HTERT RPE-1 (cell line): Measurements from ENCODE around the gene ADAMTS17.

Experiments used
- in situ Hi-C: fragments of 300-500 bp; cut with MboI; formaldehyde crosslinking; loops from 4 replicates; pipeline ENCODE4 v1.14.3; 2020; ENCODE audit warnings: low sequenced_read_pairs

Gene ADAMTS17, protein sequence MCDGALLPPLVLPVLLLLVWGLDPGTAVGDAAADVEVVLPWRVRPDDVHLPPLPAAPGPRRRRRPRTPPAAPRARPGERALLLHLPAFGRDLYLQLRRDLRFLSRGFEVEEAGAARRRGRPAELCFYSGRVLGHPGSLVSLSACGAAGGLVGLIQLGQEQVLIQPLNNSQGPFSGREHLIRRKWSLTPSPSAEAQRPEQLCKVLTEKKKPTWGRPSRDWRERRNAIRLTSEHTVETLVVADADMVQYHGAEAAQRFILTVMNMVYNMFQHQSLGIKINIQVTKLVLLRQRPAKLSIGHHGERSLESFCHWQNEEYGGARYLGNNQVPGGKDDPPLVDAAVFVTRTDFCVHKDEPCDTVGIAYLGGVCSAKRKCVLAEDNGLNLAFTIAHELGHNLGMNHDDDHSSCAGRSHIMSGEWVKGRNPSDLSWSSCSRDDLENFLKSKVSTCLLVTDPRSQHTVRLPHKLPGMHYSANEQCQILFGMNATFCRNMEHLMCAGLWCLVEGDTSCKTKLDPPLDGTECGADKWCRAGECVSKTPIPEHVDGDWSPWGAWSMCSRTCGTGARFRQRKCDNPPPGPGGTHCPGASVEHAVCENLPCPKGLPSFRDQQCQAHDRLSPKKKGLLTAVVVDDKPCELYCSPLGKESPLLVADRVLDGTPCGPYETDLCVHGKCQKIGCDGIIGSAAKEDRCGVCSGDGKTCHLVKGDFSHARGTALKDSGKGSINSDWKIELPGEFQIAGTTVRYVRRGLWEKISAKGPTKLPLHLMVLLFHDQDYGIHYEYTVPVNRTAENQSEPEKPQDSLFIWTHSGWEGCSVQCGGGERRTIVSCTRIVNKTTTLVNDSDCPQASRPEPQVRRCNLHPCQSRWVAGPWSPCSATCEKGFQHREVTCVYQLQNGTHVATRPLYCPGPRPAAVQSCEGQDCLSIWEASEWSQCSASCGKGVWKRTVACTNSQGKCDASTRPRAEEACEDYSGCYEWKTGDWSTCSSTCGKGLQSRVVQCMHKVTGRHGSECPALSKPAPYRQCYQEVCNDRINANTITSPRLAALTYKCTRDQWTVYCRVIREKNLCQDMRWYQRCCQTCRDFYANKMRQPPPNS

DNA sequence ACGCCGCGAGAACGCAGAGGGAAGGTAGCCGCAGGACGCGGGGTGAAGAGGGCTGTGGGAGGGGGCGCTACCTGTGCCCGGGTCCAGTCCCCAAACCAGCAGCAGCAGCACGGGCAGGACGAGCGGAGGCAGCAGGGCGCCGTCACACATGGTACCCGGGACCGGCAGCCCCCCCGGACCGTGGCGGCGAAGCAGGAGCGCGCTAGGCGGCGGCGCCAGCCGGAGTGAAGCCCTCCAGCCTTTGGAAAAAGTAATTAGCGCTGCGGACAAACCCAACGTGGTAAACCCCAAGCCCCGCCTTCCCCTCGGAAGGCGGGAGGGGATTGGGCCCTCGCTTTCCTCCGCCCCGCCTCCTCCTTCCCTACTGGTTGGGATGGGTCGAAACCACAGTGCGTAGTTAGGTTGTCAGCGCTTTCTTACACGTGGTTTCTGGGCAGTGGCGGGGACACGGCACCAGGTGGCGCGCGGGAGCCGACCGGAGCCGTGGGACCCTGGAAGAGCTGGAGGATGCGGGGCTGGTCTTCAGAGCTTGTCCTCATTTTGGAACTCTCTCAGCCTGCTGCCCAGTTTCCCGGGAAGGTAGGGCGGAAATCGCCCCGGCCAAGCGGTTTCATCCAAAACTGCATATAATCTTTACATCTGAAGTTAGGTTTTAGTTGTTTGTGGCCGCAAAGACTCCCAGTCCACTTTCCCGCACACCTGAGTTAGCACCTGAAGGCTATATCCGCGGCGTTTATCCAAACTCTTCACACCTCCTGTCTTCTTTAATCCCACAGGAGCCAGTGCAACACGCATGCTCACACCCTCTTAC is at the start of gene ADAMTS17:
TSS of gene ADAMTS17 (minus strand) at position 226 of the 811 bp plus-strand sequence. CDS start at position 150, 76 bp downstream.
- in situ Hi-C loops: no loop called here

DNA sequence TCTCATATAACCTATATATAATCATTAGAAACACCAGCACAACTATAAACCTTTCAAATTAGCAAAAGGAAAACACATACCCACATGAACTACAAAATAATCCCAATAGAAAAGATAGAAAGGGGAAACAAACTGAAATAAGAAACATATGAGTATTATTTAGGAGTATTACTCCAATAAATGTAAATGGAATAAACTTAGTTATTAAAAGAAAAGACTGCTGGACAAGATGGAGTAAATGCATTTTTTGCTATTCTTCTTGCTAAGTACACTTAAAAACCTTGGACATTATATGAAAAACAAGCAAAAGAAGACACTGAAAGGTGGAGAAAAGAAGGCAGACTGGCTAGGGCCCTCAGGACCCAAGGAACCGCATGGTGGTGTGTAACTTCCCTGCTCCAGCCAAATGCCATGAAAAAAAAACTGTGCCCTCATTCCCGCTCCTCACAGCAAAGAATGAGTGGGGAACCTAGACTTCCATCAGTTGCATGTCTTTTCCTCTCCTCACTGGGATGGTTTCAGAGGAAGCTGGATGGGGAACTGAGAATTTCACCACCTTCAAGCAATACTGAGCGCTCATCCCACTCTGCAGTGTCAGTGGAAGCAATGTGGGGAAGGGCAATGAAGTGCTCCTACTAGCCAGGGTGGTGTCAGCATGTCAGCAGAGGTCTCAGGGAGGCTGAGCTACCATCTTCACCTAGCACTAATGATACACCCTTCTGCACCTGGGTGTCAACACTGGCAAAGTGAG is 43.7 kb upstream of the ADAMTS17 start:
- in situ Hi-C loops: no loop called here

DNA sequence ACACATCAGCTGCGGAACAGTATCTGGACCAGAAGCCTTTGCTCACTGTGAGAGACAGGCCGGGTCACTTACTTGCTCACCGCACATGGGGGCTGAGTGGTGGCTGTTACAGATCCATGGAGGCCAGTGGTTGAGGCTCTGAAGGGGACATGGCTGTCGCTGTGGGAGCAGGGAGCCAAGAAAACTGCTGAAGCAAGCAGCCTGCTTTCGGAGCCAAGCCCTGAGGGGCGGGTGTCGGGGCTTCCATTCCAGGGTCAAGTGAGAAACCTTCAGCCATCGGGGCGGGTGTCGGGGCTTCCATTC is 42.3 kb upstream of the ADAMTS17 start:
- in situ Hi-C loops: no loop called here

DNA sequence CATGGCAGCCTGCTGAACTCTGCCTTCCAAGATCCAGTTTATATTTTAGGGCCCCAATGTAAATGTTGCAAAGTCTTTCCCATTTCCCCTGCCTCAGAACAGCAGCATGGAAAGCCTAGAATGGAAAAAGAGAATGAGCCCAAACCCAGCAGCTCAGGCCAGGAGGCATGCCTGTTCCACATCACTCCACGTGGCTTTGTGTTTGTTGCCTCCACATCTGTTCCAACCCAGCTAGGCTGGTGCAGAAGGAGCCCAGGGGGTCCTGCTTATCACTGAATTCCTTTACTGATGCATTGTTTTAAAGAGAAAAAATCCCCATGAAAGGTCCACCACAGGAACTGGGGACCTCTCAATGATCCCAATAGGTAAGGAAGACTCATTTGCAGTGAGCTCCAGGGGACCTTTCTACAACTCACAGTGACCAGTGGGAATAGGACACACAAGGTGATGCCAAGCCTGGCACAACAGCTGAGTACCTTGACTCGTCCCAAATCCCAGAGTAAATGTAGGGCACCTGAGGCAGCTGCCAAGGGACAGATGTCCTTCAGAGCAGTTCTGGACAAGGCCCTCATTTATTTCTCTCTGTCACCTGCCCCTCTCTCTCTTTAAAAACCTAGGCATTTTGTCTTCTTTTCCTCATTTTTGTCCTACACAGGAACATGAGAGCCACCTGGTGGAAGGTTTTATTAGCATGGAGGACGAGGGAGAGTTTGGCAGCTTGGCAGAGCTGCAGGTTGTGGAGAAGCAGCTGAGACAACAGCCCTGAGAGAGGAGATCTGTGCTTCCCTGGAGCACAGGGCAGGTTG is 41.7 kb upstream of the ADAMTS17 start:
- in situ Hi-C loops: no loop called here

DNA sequence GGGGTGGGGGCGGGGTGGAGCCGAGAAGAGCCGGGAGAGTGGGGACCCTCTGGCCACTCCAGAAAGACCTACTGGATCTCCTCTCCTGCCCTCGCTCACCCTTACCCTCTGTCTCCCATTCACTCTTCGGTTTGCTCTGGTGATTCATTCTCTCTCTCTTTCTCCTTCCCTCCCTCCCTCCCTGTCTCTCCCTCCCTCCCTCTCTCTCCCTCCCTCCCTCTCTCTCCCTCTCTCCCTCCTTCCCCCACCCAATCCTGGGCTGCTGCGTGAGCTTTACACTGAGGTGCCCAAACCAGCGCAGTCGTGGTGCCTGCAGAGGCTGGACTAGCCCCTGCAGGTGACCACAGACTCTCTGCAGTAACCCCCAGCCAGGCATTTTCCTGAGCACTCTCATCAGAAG is 32.2 kb upstream of the ADAMTS17 start:
- in situ Hi-C loops: no loop called here

DNA sequence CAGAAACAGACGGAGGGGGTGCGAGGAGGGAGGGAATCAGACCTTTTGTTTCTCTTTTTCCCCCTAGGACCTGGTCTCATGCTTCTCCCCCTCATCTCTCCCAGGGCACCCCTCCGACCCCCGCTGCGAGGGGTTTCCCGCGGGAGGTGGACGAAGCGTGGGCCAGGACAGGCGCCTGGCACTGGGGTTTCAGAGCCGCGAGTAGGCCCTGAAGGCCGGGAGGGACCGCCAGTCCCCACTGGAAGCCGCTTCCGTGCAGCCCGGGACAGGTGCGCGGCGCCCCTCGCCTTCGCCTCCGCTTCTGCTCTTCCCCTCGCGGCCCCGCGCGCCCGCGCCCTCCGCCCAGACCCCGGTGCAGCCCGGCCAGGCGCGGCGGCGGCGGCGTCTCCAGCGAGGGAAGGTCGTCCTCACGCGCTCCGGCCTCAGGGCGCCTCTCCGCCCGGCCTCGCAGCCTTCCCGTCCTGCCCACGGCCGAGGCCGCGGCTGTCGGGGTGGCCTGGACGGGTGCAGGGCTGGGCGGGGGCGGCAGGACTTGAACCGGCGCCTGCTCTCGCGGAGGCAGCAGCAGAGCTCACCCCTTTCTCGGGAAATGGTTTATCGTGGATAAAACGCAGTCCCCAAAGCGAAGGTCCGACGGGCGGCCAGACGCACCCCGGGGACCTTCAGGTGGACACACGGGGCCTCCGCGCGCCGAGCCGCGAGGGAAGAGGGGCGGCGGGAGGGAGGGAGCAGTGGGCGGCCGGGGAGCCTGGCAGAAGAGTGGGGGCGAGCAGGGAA is 31.5 kb upstream of the ADAMTS17 start:
- in situ Hi-C loops: no loop called here

DNA sequence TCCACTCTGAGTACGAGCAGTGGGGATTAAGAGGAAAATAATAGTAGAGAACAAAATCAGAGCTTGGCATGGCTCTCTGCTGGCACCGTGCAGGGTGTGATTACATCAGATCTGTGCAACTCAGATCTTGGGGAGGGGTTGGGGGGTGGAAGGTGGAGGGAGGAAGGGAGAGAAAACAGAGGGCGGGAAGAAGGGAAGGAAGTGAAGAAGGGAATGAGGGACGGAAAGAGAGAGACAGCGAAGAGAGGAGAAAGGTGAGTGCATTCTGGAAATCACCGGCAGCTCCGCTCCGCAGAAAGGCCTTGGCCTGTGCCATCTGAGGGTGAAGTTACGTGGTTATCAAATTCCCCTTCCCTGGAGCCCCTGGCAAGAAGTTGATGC is 31.0 kb upstream of the ADAMTS17 start:
- in situ Hi-C loops: no loop called here

DNA sequence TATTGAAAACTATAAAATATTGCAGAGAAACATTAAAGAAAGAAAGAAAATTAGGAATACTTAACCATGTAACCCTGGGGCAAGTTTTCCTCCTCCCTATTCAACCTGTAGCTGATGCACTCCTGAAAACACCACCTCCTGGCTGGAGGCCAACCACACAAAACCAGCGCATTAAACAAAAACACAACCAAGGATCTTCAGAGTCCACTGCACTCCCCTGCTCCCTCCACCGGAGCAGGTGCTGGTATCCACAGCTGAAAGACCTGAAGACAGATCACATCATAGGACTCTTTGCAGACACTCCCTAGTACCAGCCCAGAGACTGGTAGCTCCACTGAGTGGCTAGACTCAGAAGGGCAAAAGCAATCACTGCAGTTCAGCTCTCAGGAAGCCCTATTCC is 13.6 kb upstream of the ADAMTS17 start:
- in situ Hi-C loops: no loop called here

DNA sequence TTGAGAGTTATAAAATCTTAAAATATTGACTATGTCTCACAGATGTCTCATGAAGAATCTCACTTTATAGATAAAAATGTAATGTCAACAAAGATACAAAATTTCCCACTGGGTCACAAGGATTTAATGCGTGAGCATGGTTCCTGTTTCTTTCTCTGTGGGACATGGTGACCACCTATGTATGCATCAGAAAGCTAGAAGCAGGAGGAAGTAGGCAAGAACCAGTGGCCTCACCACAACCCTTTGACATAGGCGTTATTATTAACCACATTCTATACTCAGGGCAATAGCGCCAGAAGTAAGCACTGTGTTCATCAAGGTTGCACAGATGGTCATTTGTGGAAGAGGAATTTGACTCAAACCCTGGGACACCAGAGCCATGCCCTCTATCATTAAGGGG is 11.7 kb upstream of the ADAMTS17 start:
- in situ Hi-C loops: no loop called here

DNA sequence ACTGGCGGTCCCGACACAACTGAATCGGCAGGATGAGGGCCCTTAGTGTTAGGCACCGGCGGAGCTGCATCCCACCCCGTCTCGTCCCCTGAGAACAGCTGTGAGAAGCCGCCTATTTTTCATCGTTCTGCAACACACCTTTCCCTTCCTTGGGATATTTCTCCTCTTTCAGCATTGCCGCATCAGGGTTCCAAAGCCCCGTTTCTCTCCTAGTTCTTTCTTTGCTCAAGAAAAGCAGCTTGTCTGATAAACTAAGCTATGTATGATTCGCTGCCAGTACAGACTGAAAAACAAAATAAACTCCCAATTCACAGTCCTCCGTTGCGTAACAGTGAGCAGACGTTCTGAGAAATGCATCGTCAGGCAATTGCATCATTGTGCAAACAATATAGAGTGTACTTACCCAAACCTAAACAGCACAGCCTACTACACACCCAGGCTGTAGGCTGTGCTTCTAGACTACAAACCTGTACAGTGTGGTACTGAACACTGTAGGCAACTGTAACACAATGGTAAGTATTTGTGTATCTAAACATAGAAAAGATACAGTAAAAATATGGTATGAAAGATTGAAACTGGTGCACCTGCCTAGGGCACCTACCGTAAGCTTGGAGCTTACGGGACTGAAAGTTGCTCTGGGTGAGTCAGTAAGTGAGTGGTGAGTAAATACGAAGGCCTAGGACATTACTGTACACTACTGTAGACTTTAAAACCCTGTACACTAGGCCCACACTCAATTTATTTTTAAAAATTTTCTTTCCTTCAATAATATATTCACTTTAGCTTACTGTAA is 8.9 kb upstream of the ADAMTS17 start:
- in situ Hi-C loops: no loop called here

DNA sequence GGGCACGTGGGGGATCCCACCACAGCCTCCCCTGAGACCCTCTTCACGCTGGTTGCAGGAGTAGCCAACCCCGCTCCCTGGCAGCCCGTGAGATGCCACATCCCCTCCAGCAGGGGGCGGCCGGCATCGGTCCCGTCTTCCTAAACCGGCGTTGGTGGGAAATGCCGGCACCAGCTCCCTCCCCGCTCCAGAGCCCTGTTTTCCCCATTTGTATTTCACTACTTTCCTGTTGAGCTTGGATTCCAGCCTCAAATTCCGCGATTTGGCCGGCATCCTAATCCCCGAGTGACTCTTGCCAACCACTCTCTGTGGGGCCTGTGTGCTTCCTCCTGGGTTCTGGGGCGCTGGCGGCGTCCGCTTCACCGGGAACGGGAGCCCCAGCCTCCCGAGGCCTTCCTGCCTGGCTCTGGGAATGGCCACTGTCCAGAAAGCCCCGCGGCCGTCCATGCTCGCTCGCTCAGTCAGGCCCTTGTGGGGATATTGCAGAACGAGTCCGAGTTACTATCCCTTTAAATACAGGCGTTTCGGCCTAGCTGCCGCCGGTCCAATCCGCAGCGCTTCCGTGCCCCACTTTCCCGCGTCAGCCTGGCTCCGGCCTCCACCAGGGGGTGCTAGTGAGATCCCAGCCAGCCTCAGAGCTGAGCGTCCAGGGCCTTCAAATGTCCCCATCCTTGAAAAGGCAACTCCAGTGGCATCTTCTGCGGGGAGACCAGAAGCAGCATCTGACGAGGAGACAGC is 8.1 kb upstream of the ADAMTS17 start:
- in situ Hi-C loops: no loop called here

DNA sequence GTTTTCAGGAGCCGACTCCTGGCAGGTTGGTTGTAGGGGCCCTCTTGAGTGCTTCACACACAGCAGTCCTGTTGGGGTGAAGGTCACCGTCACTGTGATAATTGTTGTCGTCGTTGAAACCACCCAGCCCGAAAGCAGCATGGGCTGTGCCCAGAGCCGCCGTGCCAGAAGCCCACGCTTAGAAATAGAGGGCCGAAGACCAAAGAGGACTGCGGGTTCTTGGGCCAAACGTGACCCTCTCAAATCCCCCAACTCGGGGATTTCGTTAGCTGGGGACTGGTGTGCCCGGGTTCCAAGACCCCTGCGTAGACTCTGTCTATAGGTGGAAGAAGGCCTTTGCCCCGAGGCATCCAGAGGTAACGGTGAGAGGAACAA is 7.5 kb upstream of the ADAMTS17 start:
- in situ Hi-C loops: no loop called here

DNA sequence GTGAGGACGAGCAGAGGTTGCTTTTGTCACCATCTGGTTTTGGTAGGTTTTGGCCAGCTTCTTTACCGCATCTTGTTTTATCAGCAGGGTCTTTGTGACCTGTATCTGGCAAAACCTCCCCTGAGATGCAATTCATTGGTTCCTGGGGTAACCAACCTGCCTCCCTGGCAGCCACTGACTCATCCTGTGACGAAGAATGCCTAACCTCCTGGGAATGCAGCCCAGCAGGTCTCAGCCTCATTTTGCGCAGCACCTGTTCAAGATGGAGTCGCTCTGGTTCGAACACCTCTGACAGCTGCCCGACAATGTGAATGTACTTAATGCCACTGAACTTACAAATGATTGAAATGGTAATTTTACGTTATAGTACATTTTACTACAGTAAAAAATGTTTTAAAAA is 6.8 kb upstream of the ADAMTS17 start:
- in situ Hi-C loops: no loop called here

DNA sequence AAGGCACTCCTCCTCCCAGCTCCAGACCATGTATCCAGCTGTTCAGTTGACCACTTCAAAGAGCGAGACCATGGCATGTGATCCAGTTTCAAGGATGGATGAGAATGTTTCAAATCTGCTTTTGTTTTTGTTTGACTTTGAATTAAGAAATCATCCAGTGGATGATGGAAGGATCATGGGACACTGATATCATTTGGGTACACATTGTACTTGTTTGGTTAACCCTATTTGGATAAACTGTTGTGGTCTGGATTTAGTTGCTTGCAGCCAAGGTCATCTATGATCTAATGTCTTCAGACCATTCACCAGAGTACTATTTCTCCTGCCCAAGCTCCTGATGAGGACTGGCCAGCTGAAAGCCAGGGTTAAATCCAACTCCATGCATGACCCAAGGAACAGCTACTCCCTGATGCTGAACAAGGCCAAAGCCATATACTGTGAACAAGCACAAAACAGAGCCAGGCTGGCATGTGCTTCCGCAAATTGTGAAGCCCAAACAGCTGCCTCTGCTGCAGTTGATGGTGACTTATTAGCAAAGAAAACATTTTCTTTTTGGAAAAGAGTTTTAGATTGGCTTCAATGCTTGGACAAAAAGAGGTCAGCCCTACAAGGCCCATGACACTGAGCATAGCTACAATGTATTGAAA is 5.2 kb upstream of the ADAMTS17 start:
- in situ Hi-C loops: no loop called here

DNA sequence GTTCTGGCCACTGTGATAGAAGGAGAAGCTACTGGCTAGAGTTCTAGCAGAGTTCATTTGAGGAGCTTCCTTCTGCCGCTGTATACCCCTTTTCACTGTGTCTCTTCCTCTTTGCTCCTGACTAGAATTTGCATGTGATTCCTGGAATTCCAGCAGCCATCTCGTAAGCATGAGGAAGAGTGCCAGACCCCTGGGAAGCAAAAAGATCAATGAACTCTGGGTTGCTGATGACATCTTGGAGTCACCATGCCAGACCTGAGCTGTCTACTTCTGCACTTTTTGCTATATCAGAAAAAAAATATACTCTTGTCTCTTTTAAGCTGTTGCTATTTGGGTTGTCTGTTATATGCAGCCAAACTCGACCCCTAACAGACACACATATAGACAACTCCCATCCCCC is 3.7 kb upstream of the ADAMTS17 start:
- in situ Hi-C loops: no loop called here

DNA sequence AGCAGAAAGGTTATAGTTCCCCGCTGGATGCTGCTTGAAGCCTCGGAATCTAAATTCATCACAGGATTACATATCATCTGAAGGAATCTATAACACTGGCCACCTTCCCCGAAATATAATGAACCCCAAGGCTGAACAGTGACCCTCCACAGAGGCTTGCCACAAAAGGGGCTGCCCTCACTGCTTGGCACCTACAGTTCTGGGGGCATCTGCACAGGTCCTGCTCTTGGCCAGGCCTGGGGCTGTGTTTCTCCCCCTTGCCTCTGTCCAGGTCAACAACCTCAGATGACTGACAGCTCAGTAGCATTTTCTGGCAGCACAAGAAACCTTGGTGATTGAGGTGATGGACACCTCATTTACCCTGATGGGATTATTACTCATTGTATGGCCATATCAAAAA is 1.5 kb upstream of the ADAMTS17 start:
- in situ Hi-C loops: no loop called here

DNA sequence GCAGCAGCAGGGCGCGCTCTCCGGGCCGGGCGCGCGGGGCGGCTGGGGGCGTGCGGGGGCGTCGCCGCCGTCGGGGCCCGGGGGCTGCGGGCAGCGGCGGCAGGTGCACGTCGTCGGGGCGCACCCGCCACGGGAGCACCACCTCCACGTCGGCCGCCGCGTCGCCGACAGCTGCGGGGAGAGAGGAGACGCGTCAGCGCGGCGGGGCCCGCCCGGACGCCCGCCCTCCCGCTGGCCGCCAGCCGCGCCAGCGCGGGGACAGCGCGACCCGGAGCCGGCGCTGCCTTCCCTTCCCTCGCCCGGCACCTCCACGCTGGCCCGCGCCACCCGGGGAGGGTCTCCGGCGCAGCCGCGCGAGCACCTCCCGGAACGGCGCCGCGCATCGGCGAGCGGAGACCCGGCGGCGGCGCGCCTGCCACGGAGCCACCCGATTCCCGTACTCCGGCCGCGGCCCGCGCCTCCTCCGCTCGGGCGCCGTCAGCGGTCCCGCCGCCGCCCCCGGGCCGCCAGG is 481 bp downstream of the ADAMTS17 start:
- in situ Hi-C loops: no loop called here
